HG03354 (cell line): ENCODE data around the gene MED15.

Source experiments
- ATAC-seq: cut with Tn5 transposase; IDR thresholded peaks from one replicate; pipeline ENCODE4 v1.9.1; 2021; ENCODE audit warnings: mild to moderate bottlenecking; ENCODE audit not compliant: unreplicated experiment, poor library complexity, severe bottlenecking

Gene MED15

DNA sequence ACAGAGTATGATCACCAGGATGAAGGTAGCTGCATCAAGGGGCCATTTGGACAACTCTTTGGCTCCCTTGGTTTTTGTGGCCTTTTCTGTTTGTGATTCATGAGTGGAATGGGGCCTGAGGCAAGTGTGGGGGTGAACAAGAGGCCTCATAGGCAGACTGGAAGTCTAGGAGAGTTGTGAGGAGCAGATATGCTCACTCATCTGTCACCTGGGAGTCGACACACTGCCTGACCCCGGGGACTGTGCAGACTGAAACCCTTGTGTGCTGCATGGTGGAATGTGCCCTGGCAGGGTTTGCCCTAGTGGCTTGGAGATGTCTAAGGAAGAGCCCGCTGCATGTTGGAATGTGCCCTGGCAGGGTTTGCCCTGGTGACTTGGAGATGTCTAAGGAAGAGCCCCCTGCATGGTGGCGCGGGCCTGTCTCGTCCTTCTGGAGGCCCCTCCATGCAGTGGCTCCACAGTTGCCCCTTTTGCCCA lies 60.0 kb downstream of the MED15 start:
- ATAC-seq = no peak

DNA sequence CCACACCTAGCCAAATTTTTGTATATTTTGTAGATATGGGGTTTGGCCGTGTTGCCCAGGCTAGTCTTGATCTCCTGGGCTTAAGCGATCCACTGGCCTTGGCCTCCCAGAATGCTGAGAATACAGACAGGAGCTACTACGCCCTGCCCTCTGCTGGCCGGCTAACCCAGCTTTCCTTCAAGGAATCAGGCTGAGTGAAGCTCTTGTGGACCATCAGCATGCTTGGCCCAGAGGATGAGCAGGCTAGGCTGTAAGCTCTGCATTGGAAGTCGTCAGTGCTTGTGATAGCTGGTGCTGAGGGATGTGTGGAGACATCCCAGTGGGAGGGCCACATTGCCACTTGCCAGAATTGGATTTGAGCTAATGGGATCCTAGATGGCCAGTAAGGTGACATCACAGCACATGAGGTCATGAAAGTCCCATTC lies 60.6 kb downstream of the MED15 start:
- no peak for ATAC-seq

DNA sequence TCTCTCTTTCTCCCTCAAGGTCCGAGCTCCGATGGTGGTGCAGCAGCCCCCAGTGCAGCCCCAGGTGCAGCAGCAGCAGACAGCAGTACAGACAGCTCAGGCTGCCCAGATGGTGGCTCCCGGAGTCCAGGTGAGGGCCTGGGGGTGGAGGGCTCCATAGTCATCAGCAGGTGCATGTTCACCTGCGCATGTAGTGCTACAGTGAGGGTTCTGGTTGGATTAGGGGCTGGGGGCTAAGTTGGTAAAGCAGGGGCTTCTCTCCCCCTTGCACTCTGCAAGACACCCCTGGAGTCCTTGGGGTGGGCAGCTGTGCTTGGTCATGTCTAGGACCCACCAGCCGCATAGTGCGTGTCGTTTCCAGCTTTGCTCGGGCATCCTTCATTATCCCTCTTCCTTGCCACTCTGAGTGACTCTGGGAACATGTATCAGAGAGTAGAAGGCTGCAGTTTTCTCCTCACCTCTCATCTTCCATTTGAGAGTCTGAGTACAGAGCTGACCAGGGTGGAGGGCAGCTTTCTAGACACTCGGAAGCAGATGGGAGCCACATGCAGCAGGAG lies 61.2 kb downstream of the MED15 start:
- no peak for ATAC-seq

GRCh38 chr22:20569059-20570058 lies 61.9 kb downstream of the MED15 start:
- no peak for ATAC-seq

DNA sequence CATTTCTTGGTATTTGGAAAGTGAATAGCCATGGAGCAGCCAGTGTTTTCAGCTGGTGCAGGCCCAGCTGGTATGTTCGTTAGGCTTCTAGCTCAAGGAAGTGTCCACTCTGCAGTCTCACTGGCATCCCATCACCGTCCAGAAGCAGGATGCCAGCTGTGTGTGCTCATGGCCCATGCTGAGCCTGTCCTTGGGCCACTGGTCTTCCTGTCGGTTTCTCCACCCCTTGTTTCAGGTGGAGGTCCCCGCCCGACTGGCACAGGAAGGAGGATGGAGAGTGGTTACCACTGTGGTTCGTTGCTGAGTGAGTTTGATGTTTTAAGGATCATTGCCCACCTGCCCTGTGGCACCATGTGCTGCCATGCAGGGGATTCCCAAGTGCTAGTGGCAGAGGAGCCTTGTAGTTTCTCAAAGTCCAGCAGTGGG lies 63.7 kb downstream of the MED15 start:
- no peak for ATAC-seq

DNA sequence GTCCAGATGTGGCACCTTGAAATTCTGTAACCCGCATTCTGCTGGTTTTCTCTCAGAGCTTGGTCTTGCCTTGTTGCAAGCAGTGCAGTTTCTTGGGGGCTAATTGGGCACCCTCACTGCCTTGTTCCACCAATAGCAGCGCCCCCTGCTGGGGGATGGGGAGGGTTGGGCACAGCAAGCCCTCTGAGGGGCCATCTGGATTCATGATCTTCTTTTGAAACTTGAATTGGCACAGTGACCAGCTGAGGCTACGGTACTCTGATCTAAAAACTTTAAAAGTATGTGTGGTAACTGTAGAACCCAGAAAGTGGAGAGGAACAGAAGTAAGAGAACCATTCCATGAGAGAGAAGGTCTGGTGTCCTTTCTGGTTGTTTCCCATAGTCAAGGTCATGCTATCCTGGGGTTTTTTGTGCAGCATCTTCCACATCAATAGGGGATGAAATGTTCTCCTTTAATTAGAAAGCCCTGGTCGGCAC lies 64.2 kb downstream of the MED15 start:
- no peak for ATAC-seq

- no peak for ATAC-seq
Measured at GRCh38 chr22:20572132-20572802, 64.9 kb downstream of the MED15 start.

DNA sequence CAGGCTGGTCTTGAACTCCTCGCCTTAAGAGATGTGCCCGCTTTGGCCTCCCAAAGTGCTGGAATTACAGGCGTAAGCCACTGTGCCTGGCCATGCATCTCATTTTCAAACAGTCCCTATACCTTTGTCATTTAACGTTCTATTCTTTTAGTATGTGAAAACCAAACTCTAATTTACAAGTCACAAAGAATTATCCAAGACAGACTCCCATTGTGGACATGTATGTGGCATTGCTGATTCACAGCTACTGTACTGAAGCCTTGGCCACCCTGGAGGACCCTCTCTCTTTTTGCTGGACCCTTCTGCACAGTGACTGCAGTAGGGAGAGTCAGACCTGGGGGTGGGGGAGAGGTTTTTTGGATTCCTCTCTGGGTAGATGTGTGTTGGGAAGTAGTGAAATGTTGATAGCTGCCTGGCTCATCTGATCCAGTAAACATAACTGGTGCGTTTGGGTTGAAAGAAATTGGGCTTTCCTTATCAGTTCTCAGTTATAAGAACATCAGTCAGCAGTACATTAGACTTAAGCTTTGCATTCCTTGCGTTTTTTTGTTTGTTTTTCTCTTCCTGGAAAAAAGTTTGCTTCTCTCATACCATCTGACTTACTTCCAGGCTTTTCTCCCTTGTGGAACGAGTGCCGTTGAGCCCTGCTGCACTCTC lies 65.9 kb downstream of the MED15 start:
- no peak for ATAC-seq

DNA sequence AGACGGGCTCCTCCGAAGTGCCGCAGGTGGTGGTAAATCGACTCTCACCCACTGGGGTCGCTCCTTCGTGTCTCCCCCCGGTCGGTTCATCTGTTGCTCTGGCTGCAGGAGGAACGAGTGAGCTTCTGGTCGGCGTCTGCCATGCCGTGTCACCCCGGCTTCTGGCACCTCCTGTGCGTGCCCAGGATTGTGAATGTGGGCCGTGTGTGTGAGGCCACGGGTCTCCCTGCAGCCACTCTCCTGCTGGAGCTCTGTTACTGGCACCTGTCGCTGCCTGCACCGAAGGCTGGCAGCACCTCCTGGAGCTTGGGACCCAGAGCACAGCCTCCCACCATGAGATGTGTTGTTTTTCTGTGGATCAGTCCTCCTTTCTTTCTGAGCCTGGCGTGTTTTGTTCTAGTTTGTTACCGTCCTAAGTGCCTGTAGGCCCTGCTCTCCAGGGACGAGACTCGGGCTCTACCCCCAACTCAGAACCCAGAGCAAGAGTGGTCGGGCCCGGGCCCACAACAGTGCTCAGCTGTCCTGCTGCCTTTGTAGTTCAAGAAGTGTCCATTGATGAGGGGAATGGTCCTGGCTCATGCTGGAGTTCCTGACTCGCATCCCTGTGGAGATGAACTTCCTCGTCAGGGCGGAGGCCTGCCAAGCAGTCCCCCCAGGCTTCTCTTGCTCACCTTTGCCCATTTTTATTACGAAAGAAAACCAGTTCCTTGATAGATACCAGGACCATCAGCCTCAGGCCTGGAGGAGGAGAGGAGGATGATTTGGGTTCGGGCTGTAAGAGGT lies 66.6 kb downstream of the MED15 start:
- no peak for ATAC-seq

- no peak for ATAC-seq
Measured at GRCh38 chr22:20574920-20575353, 67.5 kb downstream of the MED15 start.

DNA sequence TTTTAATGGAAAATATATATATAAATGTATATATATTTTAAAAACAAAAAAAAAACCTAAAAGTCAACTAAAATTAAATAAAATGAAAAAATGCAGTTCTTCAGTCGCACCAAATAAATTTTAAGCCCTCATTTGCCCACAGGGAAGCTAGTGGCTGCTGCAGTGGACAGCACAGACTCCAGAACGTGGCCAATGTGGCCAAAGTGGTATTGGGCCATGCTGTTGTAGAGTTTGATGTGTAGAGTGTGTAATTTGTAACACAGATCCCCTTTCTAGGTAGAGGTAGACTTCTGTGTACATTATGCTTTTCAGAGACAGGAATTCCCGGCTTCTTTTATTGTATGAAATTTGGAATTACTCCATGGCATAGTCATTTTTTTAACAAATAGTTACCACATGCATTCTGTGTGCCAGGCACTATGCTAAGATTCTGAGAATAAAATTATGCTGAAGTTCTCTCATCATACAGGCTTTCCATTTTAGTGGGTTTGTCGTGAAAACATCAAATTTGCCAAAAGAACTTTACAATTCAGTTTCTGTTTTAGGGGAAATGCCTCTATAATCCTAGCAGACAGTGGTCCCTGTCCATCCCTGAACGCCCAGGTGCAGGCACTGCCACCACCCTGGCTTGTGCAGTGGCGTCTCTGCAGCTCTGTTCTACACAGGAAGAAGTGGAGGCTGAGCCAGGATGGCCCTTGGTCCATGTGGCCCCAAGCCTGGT lies 68.5 kb downstream of the MED15 start:
- no peak for ATAC-seq

GRCh38 chr22:20576445-20576816 lies 69.0 kb downstream of the MED15 start:
- no peak for ATAC-seq

- ATAC-seq = no peak
Measured at GRCh38 chr22:20577045-20577444, 69.6 kb downstream of the MED15 start.

GRCh38 chr22:20577549-20577975 lies 70.2 kb downstream of the MED15 start:
- ATAC-seq = no peak

DNA sequence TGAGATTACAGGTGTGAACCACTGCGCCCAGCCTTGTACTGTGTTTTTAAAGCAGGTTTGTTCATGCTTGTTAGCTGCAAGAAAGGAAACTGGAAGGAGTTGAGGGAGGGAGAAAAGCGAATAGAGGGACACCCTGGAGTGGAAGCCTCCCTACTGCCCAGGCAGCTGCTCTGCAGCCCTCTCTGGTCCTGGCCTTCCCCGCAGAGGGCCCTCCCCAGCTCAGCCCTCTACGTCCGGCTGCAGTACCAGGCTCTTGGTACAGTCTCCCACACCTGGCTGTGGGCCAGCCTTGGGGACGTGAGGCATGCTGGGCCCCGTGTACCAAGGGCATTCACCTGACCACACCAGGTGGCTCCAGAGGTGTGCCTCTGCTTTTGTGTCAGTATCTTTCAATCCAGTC lies 70.8 kb downstream of the MED15 start:
- ATAC-seq = no peak

GRCh38 chr22:20578707-20579106 lies 71.3 kb downstream of the MED15 start:
- ATAC-seq = no peak

GRCh38 chr22:20579273-20580120 lies 72.1 kb downstream of the MED15 start:
- ATAC-seq = no peak

DNA sequence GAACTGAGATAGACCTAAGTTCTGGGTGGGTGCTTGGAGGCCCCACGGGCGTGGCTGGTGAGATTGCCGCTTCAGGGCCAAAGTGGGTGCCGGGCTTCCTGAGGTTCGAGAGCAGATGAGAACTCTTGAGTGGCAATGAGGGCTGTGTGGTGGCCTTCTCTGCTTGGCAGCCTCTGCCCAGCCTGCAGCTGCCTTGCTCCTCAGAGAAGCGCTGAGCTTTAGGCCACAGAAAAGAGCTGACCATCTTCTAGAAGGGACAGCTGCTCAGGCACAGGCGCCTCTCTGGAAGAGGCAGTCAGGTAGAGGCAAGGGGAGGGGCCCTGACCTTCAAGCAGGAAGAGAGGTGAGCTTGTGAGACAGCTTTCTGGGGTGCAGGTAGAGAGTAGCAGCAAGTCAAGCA lies 72.8 kb downstream of the MED15 start:
- no peak for ATAC-seq
